HepG2 (cell line): ENCODE results near the gene CACNA1G. TPM values are rescaled to one million over a fixed set of nuclear protein-coding genes. Genes with fewer than 3 reads are reported as not detected.
A peak's percentile ranks its signal among the peaks of the same experiment; 100 is the strongest.

Experiments
- AHR ChIP-seq: IDR thresholded peaks from 2 replicates; pipeline ENCODE4 v1.6.1; 2018; ENCODE audit warnings: missing genetic modification reagents, missing compliant biosample characterization
- BORCS8-MEF2B ChIP-seq: sonication (generic); formaldehyde crosslinking; IDR thresholded peaks from 2 replicates; pipeline ENCODE4 v1.8.0; 2022; ENCODE audit warnings: mild to moderate bottlenecking, missing genetic modification reagents
- HOXA9 ChIP-seq: sonication (generic); formaldehyde crosslinking; IDR thresholded peaks from 2 replicates; pipeline ENCODE4 v1.8.1; 2022; ENCODE audit warnings: missing genetic modification reagents, mild to moderate bottlenecking, moderate library complexity, borderline replicate concordance
- MTA1 ChIP-seq: sonication (generic); formaldehyde crosslinking; IDR thresholded peaks from 2 replicates; pipeline ENCODE4 v1.4.0; 2020; ENCODE audit warnings: missing genetic modification reagents, mild to moderate bottlenecking, borderline replicate concordance
- NCOR1 ChIP-seq: fragments of 200-600 bp; sonication (generic); IDR thresholded peaks from 2 replicates; pipeline ENCODE4 v1.7.0; 2017; ENCODE audit warnings: antibody characterized with exemption, low read length, borderline replicate concordance
- SMAD1 ChIP-seq: sonication (generic); formaldehyde crosslinking; IDR thresholded peaks from 2 replicates; pipeline ENCODE4 v1.4.0; 2020; ENCODE audit warnings: missing genetic modification reagents, low read depth, mild to moderate bottlenecking, borderline replicate concordance
- SP1 ChIP-seq, 2 experiments: fragments of 450-650 bp in 1 of 2; sonication (generic) in 1 of 2; formaldehyde crosslinking in 1 of 2; IDR thresholded peaks; 2 replicates each; pipeline versions ENCODE4 v1.4.0 to v1.6.1; 2016 to 2020; ENCODE audit warnings: missing genetic modification reagents in 1 of 2
- ZKSCAN5 ChIP-seq: sonication (generic); formaldehyde crosslinking; IDR thresholded peaks from 2 replicates; pipeline ENCODE4 v1.5.1; 2020; ENCODE audit warnings: mild to moderate bottlenecking, missing genetic modification reagents
- ZNF382 ChIP-seq: sonication (generic); formaldehyde crosslinking; IDR thresholded peaks from 2 replicates; pipeline ENCODE4 v1.5.0; 2020; ENCODE audit warnings: missing genetic modification reagents, mild to moderate bottlenecking, borderline replicate concordance
- ZNF383 ChIP-seq: sonication (generic); formaldehyde crosslinking; IDR thresholded peaks from 2 replicates; pipeline ENCODE4 v1.4.0; 2020; ENCODE audit warnings: missing genetic modification reagents, mild to moderate bottlenecking, borderline replicate concordance
- ZNF431 ChIP-seq: sonication (generic); formaldehyde crosslinking; IDR thresholded peaks from 2 replicates; pipeline ENCODE4 v1.9.0; 2022; ENCODE audit warnings: missing genetic modification reagents, low read depth, mild to moderate bottlenecking, borderline replicate concordance
- ZNF501 ChIP-seq: sonication (generic); formaldehyde crosslinking; IDR thresholded peaks from 2 replicates; pipeline ENCODE4 v1.5.1; 2020; ENCODE audit warnings: mild to moderate bottlenecking, moderate library complexity, missing genetic modification reagents
- ZNF879 ChIP-seq: sonication (generic); formaldehyde crosslinking; IDR thresholded peaks from 2 replicates; pipeline ENCODE4 v1.8.1; 2023; ENCODE audit warnings: missing genetic modification reagents
- polyA plus RNA-seq, 8 experiments: library from polyadenylated mRNA; depleted of rRNA in 3 of 8; stranded (reverse) in 7 of 8; unstranded in 1 of 8; fragments of >200 nt; fragmentation: Illumina TruSeq in 4 of 8; extraction: Trizol in 4 of 8; gene quantifications; 2 replicates each; pipeline versions ENCODE4 v1.2.1 to v1.2.3, GENCODE V29; 2011 to 2016; ENCODE audit warnings: low read depth in 4 of 8, missing spikeins in 1 of 8, mixed read lengths in 1 of 8; ENCODE audit not compliant: insufficient read depth in 1 of 8
- total RNA-seq, 5 experiments: library from RNA; depleted of rRNA; stranded (reverse); fragments of >200 nt; fragmentation: Illumina TruSeq; extraction: Trizol; gene quantifications; 2 replicates each; pipeline ENCODE4 v1.2.3, GENCODE V29; 2016; ENCODE audit warnings: low read depth in 1 of 5
- TF ChIP-seq, protein P1 (sequence below): sonication (generic); formaldehyde crosslinking; IDR thresholded peaks from 2 replicates; pipeline ENCODE4 v1.9.0; 2021; ENCODE audit warnings: missing genetic modification reagents, mild to moderate bottlenecking, borderline replicate concordance
- TF ChIP-seq, protein P2 (sequence below): sonication (generic); formaldehyde crosslinking; conservative IDR thresholded peaks from 2 replicates; pipeline ENCODE4 v1.5.0; 2020; ENCODE audit warnings: missing genetic modification reagents
- TF ChIP-seq, protein P3 (sequence below): sonication (generic); formaldehyde crosslinking; IDR thresholded peaks from 2 replicates; pipeline ENCODE4 v1.4.0; 2020; ENCODE audit warnings: low read depth, mild to moderate bottlenecking, missing genetic modification reagents
- TF ChIP-seq, protein P4 (sequence below): sonication (generic); formaldehyde crosslinking; IDR thresholded peaks from 2 replicates; pipeline ENCODE4 v1.4.0; 2020; ENCODE audit warnings: missing genetic modification reagents, mild to moderate bottlenecking, borderline replicate concordance
- TF ChIP-seq, protein P5 (sequence below): sonication (generic); formaldehyde crosslinking; IDR thresholded peaks from 2 replicates; pipeline ENCODE4 v1.4.0; 2020; ENCODE audit warnings: missing genetic modification reagents, mild to moderate bottlenecking, borderline replicate concordance

Gene CACNA1G
- total and polyA plus RNA-seq, 2 of the 13 experiments (the other 11 are each of a cell fraction or from before 2014, with no cell fraction given), result 0.02 TPM; not detected in 1

DNA sequence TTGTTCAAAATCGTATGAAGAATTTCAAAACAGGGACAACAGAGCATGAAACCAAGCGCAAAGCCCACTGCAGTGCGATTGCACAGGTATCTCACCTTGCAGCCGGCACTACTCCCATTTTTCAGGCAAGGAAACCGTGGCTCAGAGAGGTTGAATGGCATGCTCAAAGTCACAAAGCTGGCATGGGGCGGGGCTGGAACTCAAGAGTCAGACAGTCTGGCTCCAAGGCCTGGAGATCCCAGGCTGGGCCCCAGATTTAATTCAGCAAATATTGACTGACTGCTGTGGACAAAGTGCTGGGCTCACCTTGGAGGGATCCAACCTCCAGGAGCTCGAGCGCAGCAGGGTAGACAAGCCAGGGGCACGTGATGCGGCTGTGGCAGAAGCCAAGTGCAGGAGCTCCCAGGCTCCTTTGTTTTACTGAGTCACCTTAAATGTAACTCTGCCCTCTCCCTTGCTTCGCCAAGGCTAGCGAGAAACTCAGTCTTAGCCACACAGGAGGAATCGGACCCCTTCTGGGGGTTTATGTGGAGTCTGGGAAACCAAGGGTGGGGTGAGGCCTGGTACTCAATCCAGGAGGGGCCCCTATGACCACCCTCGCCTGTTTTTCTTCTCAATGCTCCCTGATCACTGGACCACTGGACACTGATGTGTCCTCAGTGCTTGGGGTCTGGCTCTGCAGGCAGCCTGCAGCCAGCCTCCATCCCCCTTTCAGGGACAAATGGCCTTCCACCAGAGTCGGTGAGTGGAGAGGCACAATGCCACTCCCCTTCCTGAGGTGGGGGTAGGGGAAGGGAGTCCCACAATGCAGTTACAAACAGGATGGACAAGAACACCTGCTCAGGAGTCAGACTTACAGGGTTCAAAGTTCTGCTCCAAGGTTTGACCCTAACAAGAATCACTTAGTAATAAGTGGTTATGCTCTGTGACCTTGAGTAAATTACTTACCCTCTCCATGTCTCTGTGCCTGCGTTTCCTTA, 17.4 kb upstream of the CACNA1G start (continued):
- TF ChIP-seq ZNF431 (CRISPR knock-in tag) (0 out of 2 replicates have a peak, but pooled peaks have one; percentile 65), MTA1 (CRISPR knock-in tag) (peak; percentile 66; the same call in 1 of the 2 replicates), NCOR1 (peak; percentile 46), ZNF501 (CRISPR knock-in tag) (no peak; the same call in 1 of the 2 replicates), AHR (CRISPR knock-in tag) (peak; percentile 27; the same call in 1 of the 2 replicates), HOXA9 (CRISPR knock-in tag) (no peak), BORCS8-MEF2B (peak; percentile 82; the same call in 1 of the 2 replicates), ZKSCAN5 (no peak), SMAD1 (0 out of 2 replicates have a peak, but pooled peaks have one; percentile 35), SP1 (IDR thresholded peaks at IDR 0.05) (no peak), SP1 (CRISPR knock-in tag; IDR thresholded peaks at IDR 0.05) (peak; percentile 52), ZNF383 (CRISPR knock-in tag) (no peak), ZNF382 (no peak), ZNF879 (CRISPR knock-in tag) (0 out of 2 replicates have a peak, but pooled peaks have one; percentile 54)
- TF ChIP-seq, protein P1, sequence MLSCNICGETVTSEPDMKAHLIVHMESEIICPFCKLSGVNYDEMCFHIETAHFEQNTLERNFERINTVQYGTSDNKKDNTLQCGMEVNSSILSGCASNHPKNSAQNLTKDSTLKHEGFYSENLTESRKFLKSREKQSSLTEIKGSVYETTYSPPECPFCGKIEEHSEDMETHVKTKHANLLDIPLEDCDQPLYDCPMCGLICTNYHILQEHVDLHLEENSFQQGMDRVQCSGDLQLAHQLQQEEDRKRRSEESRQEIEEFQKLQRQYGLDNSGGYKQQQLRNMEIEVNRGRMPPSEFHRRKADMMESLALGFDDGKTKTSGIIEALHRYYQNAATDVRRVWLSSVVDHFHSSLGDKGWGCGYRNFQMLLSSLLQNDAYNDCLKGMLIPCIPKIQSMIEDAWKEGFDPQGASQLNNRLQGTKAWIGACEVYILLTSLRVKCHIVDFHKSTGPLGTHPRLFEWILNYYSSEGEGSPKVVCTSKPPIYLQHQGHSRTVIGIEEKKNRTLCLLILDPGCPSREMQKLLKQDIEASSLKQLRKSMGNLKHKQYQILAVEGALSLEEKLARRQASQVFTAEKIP, result no peak
- TF ChIP-seq, protein P2, sequence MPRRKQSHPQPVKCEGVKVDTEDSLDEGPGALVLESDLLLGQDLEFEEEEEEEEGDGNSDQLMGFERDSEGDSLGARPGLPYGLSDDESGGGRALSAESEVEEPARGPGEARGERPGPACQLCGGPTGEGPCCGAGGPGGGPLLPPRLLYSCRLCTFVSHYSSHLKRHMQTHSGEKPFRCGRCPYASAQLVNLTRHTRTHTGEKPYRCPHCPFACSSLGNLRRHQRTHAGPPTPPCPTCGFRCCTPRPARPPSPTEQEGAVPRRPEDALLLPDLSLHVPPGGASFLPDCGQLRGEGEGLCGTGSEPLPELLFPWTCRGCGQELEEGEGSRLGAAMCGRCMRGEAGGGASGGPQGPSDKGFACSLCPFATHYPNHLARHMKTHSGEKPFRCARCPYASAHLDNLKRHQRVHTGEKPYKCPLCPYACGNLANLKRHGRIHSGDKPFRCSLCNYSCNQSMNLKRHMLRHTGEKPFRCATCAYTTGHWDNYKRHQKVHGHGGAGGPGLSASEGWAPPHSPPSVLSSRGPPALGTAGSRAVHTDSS (CRISPR knock-in tag), result no peak
- TF ChIP-seq, protein P3, sequence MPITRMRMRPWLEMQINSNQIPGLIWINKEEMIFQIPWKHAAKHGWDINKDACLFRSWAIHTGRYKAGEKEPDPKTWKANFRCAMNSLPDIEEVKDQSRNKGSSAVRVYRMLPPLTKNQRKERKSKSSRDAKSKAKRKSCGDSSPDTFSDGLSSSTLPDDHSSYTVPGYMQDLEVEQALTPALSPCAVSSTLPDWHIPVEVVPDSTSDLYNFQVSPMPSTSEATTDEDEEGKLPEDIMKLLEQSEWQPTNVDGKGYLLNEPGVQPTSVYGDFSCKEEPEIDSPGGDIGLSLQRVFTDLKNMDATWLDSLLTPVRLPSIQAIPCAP (CRISPR knock-in tag), result no peak; the same call in 1 of the 2 replicates
- TF ChIP-seq, protein P4, sequence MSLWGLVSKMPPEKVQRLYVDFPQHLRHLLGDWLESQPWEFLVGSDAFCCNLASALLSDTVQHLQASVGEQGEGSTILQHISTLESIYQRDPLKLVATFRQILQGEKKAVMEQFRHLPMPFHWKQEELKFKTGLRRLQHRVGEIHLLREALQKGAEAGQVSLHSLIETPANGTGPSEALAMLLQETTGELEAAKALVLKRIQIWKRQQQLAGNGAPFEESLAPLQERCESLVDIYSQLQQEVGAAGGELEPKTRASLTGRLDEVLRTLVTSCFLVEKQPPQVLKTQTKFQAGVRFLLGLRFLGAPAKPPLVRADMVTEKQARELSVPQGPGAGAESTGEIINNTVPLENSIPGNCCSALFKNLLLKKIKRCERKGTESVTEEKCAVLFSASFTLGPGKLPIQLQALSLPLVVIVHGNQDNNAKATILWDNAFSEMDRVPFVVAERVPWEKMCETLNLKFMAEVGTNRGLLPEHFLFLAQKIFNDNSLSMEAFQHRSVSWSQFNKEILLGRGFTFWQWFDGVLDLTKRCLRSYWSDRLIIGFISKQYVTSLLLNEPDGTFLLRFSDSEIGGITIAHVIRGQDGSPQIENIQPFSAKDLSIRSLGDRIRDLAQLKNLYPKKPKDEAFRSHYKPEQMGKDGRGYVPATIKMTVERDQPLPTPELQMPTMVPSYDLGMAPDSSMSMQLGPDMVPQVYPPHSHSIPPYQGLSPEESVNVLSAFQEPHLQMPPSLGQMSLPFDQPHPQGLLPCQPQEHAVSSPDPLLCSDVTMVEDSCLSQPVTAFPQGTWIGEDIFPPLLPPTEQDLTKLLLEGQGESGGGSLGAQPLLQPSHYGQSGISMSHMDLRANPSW (CRISPR knock-in tag), result peak; percentile 83; the same call in 1 of the 2 replicates
- TF ChIP-seq, protein P5, sequence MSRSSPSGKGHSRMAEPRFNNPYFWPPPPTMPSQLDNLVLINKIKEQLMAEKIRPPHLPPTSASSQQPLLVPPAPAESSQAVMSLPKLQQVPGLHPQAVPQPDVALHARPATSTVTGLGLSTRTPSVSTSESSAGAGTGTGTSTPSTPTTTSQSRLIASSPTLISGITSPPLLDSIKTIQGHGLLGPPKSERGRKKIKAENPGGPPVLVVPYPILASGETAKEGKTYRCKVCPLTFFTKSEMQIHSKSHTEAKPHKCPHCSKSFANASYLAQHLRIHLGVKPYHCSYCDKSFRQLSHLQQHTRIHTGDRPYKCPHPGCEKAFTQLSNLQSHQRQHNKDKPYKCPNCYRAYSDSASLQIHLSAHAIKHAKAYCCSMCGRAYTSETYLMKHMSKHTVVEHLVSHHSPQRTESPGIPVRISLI (CRISPR knock-in tag), result 0 out of 2 replicates have a peak, but pooled peaks have one; percentile 13
